Adrenal gland (tissue), 12 donors: ENCODE measurements around the gene ITM2C. TPM values are rescaled to one million over a fixed set of nuclear protein-coding genes. Genes with fewer than 3 reads are reported as not detected.

ENCODE experiments used
- DNase-seq, 7 donors: peaks; one replicate each; pipeline ENCODE4 v3.0.0-alpha.2; 2019 to 2020
- H3K27ac ChIP-seq, 5 donors: fragments of 200-600 bp; sonication (generic) in 4 of 5; 1 replicate in 3 of 5; 2 replicates in 2 of 5; pipeline versions ENCODE4 v1.5.1 to v1.8.0; 2016 to 2020; ENCODE audit warnings: mild to moderate bottlenecking in 1 of 5
- H3K27me3 ChIP-seq: fragments of 200-600 bp; 2 replicates; pipeline ENCODE4 v1.8.0; 2021
- H3K36me3 ChIP-seq, 2 donors: fragments of 200-600 bp; replicated peaks in 1 of 2; 1 replicate in 1 of 2; 2 replicates in 1 of 2; pipeline versions ENCODE4 v1.5.1 to v1.8.0; 2018 to 2022
- H3K4me1 ChIP-seq, 2 donors: fragments of 200-600 bp; replicated peaks in 1 of 2; 1 replicate in 1 of 2; 2 replicates in 1 of 2; pipeline versions ENCODE4 v1.5.1 to v1.8.0; 2018 to 2021
- H3K4me3 ChIP-seq, 4 donors: fragments of 200-600 bp; sonication (generic) in 3 of 4; one replicate each; pipeline ENCODE4 v1.5.1; 2016 to 2018
- H3K9me3 ChIP-seq, 3 donors: fragments of 200-600 bp; sonication (generic) in 1 of 3; replicated peaks in 1 of 3; 1 replicate in 2 of 3; 2 replicates in 1 of 3; pipeline versions ENCODE4 v1.5.1 to v1.8.0; 2016 to 2021
- CTCF ChIP-seq, 6 experiments: fragments of 450-650 bp in 4 of 6; fragments of 200-600 bp in 2 of 6; sonication (generic) in 1 of 6; IDR thresholded peaks; 1 replicate in 5 of 6; 2 replicates in 1 of 6; pipeline versions ENCODE4 v1.5.1 to v1.8.0; 2016 to 2021; ENCODE audit warnings: antibody characterized with exemption in 6 of 6, mild to moderate bottlenecking in 2 of 6, moderate library complexity in 1 of 6
- POLR2A ChIP-seq, 2 donors: fragments of 450-650 bp; IDR thresholded peaks; one replicate each; pipeline ENCODE4 v1.6.1; 2017; ENCODE audit warnings: antibody characterized with exemption in 2 of 2, mild to moderate bottlenecking in 2 of 2, moderate library complexity in 1 of 2
- WGBS, 4 donors: extraction: QIAGEN DNeasy Blood & Tissue Kit in 2 of 4; methylation state at CpG; one replicate each; pipeline versions ENCODE4 v1.1.5 to v1.1.7; 2013 to 2017; 5-methylcytosine and 5-hydroxymethylcytosine counted together
- intact Hi-C, 2 donors: fragments of 100-400 bp; cut with DNase I; formaldehyde crosslinking; loops; one replicate each; pipeline versions ENCODE4 v1.14.1 to v1.15.0; 2022 to 2023
- polyA plus RNA-seq, 3 donors: library from polyadenylated mRNA; stranded (reverse); fragments of 200-250 nt in 2 of 3; fragments of 350-450 nt in 1 of 3; fragmentation: Illumina TruSeq in 1 of 3; extraction: RNeasy Lipid Tissue Mini Kit (QIAGEN cat#74804) in 1 of 3; gene quantifications; one replicate each; pipeline ENCODE4 v1.2.3, GENCODE V29; 2013 to 2014
- total RNA-seq, 9 donors: library from RNA; depleted of rRNA in 4 of 9; stranded (reverse); fragments of >200 nt in 4 of 9; fragments of 120-200 nt in 1 of 9; fragmentation: NEBNext Ultra II Directional in 1 of 9; extraction: Animal tissue kit (Norgen Biotek cat#: 25700) in 1 of 9; gene quantifications; one replicate each; pipeline versions ENCODE4 v1.1.0 to v1.2.4, GENCODE V29; 2013 to 2023
- donor health status: healthy with polysubstance abuse.
- donor health status: Bipolar disorder and iron deficiency.
- donor health status: DM: yes; HTN: yes; CAD: no.
- donor health status: DM: no; HTN: no; CAD: no.
- donor health status: DM: no; HTN: no; CAD: no.
- donor health status: DM: yes; HTN: yes; CAD: no.

The ITM2C gene
- total and polyA plus RNA-seq, 12 donors = 16.8 to 131 (median 35.6) TPM

DNA sequence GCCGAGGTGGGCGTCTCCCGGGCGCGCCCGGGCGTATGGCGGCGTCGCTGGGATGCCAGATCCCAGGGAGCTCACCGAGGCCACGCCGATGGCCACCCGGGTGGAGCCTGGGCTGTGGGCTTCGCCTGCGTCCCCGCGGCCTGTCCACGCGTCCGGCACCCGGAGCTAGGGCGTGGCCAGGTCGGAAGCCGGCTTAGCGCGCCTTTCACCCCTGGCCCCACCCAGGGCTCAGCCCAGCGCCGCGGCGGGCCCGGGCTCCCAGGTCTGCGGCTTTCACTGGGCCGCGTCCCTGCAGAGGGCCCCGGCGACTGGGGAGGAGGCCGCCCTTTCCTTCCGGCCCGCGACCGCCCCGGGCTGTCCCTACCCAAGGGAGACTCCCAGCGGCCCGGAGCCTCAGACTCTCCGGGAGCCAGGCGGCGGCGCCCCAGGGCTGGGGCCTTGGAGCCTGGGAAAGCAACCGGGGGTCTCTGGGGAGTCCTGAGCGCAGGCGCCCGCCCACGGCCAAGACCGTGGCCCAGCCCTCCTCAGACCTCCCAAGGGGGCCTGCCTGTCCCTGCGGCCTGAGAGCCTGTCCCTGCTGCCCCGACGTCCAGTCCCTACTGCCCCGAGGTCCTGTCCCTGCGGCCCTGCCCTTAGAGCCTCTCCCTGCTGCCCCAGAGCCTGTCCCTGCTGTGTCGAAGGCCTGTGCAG is 36.3 kb upstream of the ITM2C start:
- Histone ChIP-seq H3K4me3 (peak overlapping the region in 1 of 4 donors; percentile 31), H3K36me3 (no peaks in the 10 kb centered on the region), H3K9me3 (no peaks in the 10 kb centered on the region), H3K4me1 (peaks cover 0 to 6% of the 10 kb centered on the region in 2 donors), H3K27ac (no peak overlapping the region), H3K27me3 (peaks cover 18% of the 10 kb centered on the region)
- WGBS, 4 donors = 25 to 53% (median 29%) methylated on average over 5 to 61 of the region's 61 CpGs
- no peak for DNase-seq
- no peak for TF ChIP-seq POLR2A (IDR thresholded peaks at IDR 0.05)
- TF ChIP-seq CTCF (IDR thresholded peaks at IDR 0.05) = no peak
- intact Hi-C loops = no loop called here

- H3K27ac ChIP-seq = no peak overlapping the region
- no peaks in the 10 kb centered on the region for H3K36me3 ChIP-seq
- H3K27me3 ChIP-seq = peaks cover 18% of the 10 kb centered on the region
- TF ChIP-seq POLR2A (IDR thresholded peaks at IDR 0.05) = no peak
- no peak for TF ChIP-seq CTCF (IDR thresholded peaks at IDR 0.05)
- peaks cover 0 to 6% of the 10 kb centered on the region in 2 donors for H3K4me1 ChIP-seq
- intact Hi-C loops = no loop called here
- 92 to 96% (median 95%) methylated on average over 9 to 14 of the region's 14 CpGs; no CpG with 5 or more reads in 1 of the 4 donors for WGBS, 4 donors
- H3K9me3 ChIP-seq = no peaks in the 10 kb centered on the region
- H3K4me3 ChIP-seq = no peak overlapping the region
- no peak for DNase-seq
Observed at GRCh38 chr2:230829293-230829692, 35.4 kb upstream of the ITM2C start.

GRCh38 chr2:230829959-230830358 is 34.8 kb upstream of the ITM2C start:
- 68 to 77% (median 74%) methylated on average over 6 to 7 of the region's 7 CpGs for WGBS, 4 donors
- no peaks in the 10 kb centered on the region for H3K36me3 ChIP-seq
- H3K4me3 ChIP-seq = no peak overlapping the region
- H3K27ac ChIP-seq = no peak overlapping the region
- intact Hi-C loops = no loop called here
- peaks cover 0 to 6% of the 10 kb centered on the region in 2 donors for H3K4me1 ChIP-seq
- H3K9me3 ChIP-seq = no peaks in the 10 kb centered on the region
- peaks cover 18% of the 10 kb centered on the region for H3K27me3 ChIP-seq
- peak in 1 of 7 donors; percentile 10 for DNase-seq
- TF ChIP-seq POLR2A (IDR thresholded peaks at IDR 0.05) (no peak), CTCF (IDR thresholded peaks at IDR 0.05) (no peak)

DNA sequence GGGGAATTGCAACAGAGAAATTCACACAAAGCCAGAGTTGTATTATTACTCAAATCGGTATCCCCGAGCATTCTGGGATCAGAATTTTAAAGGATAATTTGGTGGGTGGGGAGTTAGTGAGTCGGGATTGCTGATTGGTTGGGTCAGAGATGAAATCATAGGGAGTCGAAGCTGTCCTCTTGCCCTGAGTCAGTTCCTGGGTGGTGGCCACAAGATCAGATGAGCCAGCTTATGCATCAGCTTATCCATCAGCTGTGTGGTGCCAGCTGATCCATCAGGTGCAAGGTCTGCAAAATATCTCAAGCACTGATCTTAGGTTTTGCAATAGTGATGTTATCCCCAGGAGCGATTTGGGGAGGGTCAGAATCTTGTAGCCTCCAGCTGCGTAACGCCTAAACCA is 34.3 kb upstream of the ITM2C start:
- WGBS, 4 donors = 80 to 89% (median 84%) methylated on average over 7 of the region's 7 CpGs
- Histone ChIP-seq H3K27ac (no peak overlapping the region), H3K36me3 (no peaks in the 10 kb centered on the region), H3K4me3 (no peak overlapping the region), H3K9me3 (no peaks in the 10 kb centered on the region), H3K4me1 (peaks cover 0 to 6% of the 10 kb centered on the region in 2 donors), H3K27me3 (peaks cover 18% of the 10 kb centered on the region)
- TF ChIP-seq POLR2A (IDR thresholded peaks at IDR 0.05) (no peak), CTCF (IDR thresholded peaks at IDR 0.05) (no peak)
- DNase-seq = no peak
- intact Hi-C loops = no loop called here
